SK-N-SH (cell line): Measurements from ENCODE around the gene NCLN. TPM values are rescaled to one million over a fixed set of nuclear protein-coding genes. Genes with fewer than 3 reads are reported as not detected.
A peak's percentile ranks its signal among the peaks of the same experiment; 100 is the strongest.

Experiments used
- CTCF ChIA-PET: fragments of 300-600, 350-600 bp; formaldehyde crosslinking; extraction: SDS; loops from one replicate; lab custom pipeline; 2021; lab: Yijun Ruan, JAX
- POLR2A ChIA-PET: fragments of 350-600 bp; sonication (Branson Sonifier 250); formaldehyde crosslinking; extraction: SDS; loops from one replicate; lab custom pipeline; 2020; ENCODE audit warnings: antibody characterized with exemption, inconsistent platforms; lab: Yijun Ruan, JAX
- DNase-seq: peaks from one replicate; pipeline ENCODE4 v3.0.0; 2012
- H2AFZ ChIP-seq: fragments of 200-600 bp; sonication (generic); 2 replicates; pipeline ENCODE4 v1.8.1; 2016; ENCODE audit warnings: antibody characterized with exemption, mild to moderate bottlenecking, low read depth
- H3F3A ChIP-seq: fragments of 200-600 bp; sonication (generic); replicated peaks from 2 replicates; pipeline ENCODE3; 2016; ENCODE audit warnings: antibody characterized with exemption, mild to moderate bottlenecking; ENCODE audit not compliant: insufficient read depth
- H3K27ac ChIP-seq, 2 experiments: fragments of 200-500 bp in 1 of 2; fragments of 200-600 bp in 1 of 2; sonication (Bioruptor generic) in 1 of 2; sonication (generic), shearing (Covaris generic) in 1 of 2; 2 replicates each; pipeline versions ENCODE4 v1.5.1 to v1.6.1; 2014 to 2016; ENCODE audit warnings: low read depth in 2 of 2, inconsistent platforms in 1 of 2, low read length in 1 of 2, mild to moderate bottlenecking in 1 of 2, mixed read lengths in 1 of 2
- H3K27me3 ChIP-seq: fragments of 200-600 bp; sonication (generic), shearing (Covaris generic); 2 replicates; pipeline ENCODE4 v1.6.1; 2016; ENCODE audit warnings: mixed run types; ENCODE audit not compliant: insufficient read depth
- H3K36me3 ChIP-seq, 2 experiments: fragments of 200-500 bp in 1 of 2; fragments of 200-600 bp in 1 of 2; sonication (Bioruptor generic) in 1 of 2; sonication (generic) in 1 of 2; replicated peaks in 1 of 2; 2 replicates each; pipeline versions ENCODE3 to v1.5.1; 2014 to 2016; ENCODE audit warnings: low read length in 1 of 2, mild to moderate bottlenecking in 1 of 2; ENCODE audit not compliant: insufficient read depth in 2 of 2, control insufficient read depth in 1 of 2
- H3K4me1 ChIP-seq, 2 experiments: fragments of 200-500 bp in 1 of 2; fragments of 200-600 bp in 1 of 2; sonication (Bioruptor generic) in 1 of 2; sonication (generic), shearing (Covaris generic) in 1 of 2; 2 replicates each; pipeline versions ENCODE4 v1.5.1 to v1.6.1; 2014 to 2016; ENCODE audit warnings: low read depth in 1 of 2, low read length in 1 of 2, mixed run types in 1 of 2; ENCODE audit not compliant: insufficient read depth in 2 of 2, control insufficient read depth in 1 of 2
- H3K4me2 ChIP-seq: fragments of 200-600 bp; sonication (generic), shearing (Covaris generic); 2 replicates; pipeline ENCODE4 v1.6.1; 2017; ENCODE audit warnings: mixed run types
- H3K4me3 ChIP-seq, 2 experiments: fragments of 200-500 bp in 1 of 2; fragments of 200-600 bp in 1 of 2; sonication (Bioruptor generic) in 1 of 2; sonication (generic), shearing (Covaris generic) in 1 of 2; 2 replicates each; pipeline versions ENCODE4 v1.5.1 to v1.8.1; 2014 to 2016; ENCODE audit warnings: low read depth in 2 of 2, inconsistent platforms in 1 of 2, low read length in 1 of 2, mild to moderate bottlenecking in 1 of 2, mixed read lengths in 1 of 2, moderate library complexity in 1 of 2
- H3K79me2 ChIP-seq: fragments of 200-600 bp; sonication (generic); 2 replicates; pipeline ENCODE4 v1.8.1; 2017; ENCODE audit warnings: mild to moderate bottlenecking; ENCODE audit not compliant: insufficient read depth
- H3K9ac ChIP-seq: fragments of 200-600 bp; sonication (generic); 2 replicates; pipeline ENCODE4 v1.6.1; 2017; ENCODE audit warnings: mixed run types
- H3K9me2 ChIP-seq: fragments of 200-600 bp; sonication (generic); 2 replicates; pipeline ENCODE4 v1.6.1; 2017; ENCODE audit warnings: mixed run types
- H3K9me3 ChIP-seq: fragments of 200-600 bp; sonication (generic); 2 replicates; pipeline ENCODE4 v1.6.1; 2017; ENCODE audit warnings: mixed run types, mild to moderate bottlenecking, moderate library complexity
- H4K20me1 ChIP-seq: fragments of 200-600 bp; sonication (generic); 2 replicates; pipeline ENCODE4 v1.6.1; 2017; ENCODE audit warnings: mild to moderate bottlenecking, mixed run types; ENCODE audit not compliant: insufficient read depth
- EZH2phosphoT487 ChIP-seq: fragments of 200-600 bp; sonication (generic); IDR thresholded peaks from 2 replicates; pipeline ENCODE4 v1.6.1; 2017; ENCODE audit warnings: low read depth, mixed run types, mild to moderate bottlenecking, antibody characterized with exemption, moderate library complexity, borderline replicate concordance
- FOSL2 ChIP-seq: IDR thresholded peaks from 2 replicates; pipeline ENCODE4 v1.4.0; 2012; ENCODE audit warnings: low read depth, mild to moderate bottlenecking, moderate library complexity, borderline replicate concordance
- MEF2A ChIP-seq: IDR thresholded peaks from 2 replicates; pipeline ENCODE4 v1.4.0; 2012; ENCODE audit warnings: low read depth, borderline replicate concordance
- MXI1 ChIP-seq: IDR thresholded peaks from 2 replicates; pipeline ENCODE4 v1.6.1; 2012; ENCODE audit warnings: mild to moderate bottlenecking, low read depth, low read length, improper control_type of control experiment
- NFIC ChIP-seq: IDR thresholded peaks from 2 replicates; pipeline ENCODE4 v1.4.0; 2012; ENCODE audit warnings: borderline replicate concordance
- POLR2AphosphoS5 ChIP-seq: IDR thresholded peaks from 2 replicates; pipeline ENCODE4 v1.6.1; 2012; ENCODE audit warnings: low read depth, low read length
- RFX5 ChIP-seq: IDR thresholded peaks from 2 replicates; pipeline ENCODE4 v1.6.1; 2012; ENCODE audit warnings: mild to moderate bottlenecking, improper control_type of control experiment, low read length
- TAF1 ChIP-seq: IDR thresholded peaks from 2 replicates; pipeline ENCODE4 v1.6.1; 2012; ENCODE audit warnings: low read depth, mild to moderate bottlenecking, low read length, moderate library complexity, borderline replicate concordance
- TCF12 ChIP-seq: IDR thresholded peaks from 2 replicates; pipeline ENCODE4 v1.4.0; 2012
- YY1 ChIP-seq: IDR thresholded peaks from 2 replicates; pipeline ENCODE4 v1.4.0; 2012; ENCODE audit warnings: low read depth, mild to moderate bottlenecking
- WGBS: methylation state at CpG from one replicate; pipeline ENCODE4 v1.1.6; 2017; ENCODE audit warnings: low lambda C conversion rate; 5-methylcytosine and 5-hydroxymethylcytosine counted together
- polyA plus RNA-seq, 3 experiments: library from polyadenylated mRNA; depleted of rRNA; stranded (reverse); fragments of >200 nt; gene quantifications; 2 replicates each; pipeline ENCODE4 v1.2.3, GENCODE V29; 2012
- TF ChIP-seq, protein P1 (sequence below): IDR thresholded peaks from 2 replicates; pipeline ENCODE4 v1.4.0; 2012; ENCODE audit warnings: low read depth, borderline replicate concordance
- TF ChIP-seq, protein P2 (sequence below): fragments of 150-350 bp; IDR thresholded peaks from 2 replicates; pipeline ENCODE4 v1.6.1; 2017; ENCODE audit warnings: antibody characterized with exemption, low read length, low read depth, borderline replicate concordance

Gene NCLN
- polyA plus RNA-seq, 1 of the 3 experiments (the other 2 are of a cell fraction) = 69.0 TPM

GRCh38 chr19:3185461-3186159, at the start of gene NCLN (continued):
- TF ChIP-seq, protein P1, sequence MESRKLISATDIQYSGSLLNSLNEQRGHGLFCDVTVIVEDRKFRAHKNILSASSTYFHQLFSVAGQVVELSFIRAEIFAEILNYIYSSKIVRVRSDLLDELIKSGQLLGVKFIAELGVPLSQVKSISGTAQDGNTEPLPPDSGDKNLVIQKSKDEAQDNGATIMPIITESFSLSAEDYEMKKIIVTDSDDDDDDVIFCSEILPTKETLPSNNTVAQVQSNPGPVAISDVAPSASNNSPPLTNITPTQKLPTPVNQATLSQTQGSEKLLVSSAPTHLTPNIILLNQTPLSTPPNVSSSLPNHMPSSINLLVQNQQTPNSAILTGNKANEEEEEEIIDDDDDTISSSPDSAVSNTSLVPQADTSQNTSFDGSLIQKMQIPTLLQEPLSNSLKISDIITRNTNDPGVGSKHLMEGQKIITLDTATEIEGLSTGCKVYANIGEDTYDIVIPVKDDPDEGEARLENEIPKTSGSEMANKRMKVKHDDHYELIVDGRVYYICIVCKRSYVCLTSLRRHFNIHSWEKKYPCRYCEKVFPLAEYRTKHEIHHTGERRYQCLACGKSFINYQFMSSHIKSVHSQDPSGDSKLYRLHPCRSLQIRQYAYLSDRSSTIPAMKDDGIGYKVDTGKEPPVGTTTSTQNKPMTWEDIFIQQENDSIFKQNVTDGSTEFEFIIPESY = no peak
- TF ChIP-seq YY1 (no peak), EZH2phosphoT487 (no peak), NFIC (no peak), RFX5 (no peak), MEF2A (no peak), POLR2AphosphoS5 (no peak; the same call in 1 of the 2 replicates), TAF1 (peak; percentile 15; the same call in 1 of the 2 replicates), MXI1 (peak; percentile 71; the same call in 1 of the 2 replicates), FOSL2 (no peak), TCF12 (peak; percentile 17; the same call in 1 of the 2 replicates)

GRCh38 chr19:3135961-3136683, 49.6 kb upstream of the NCLN start, which contains the start of gene GNA15:
Gene GNA15 (plus strand): TSS chr19:3136033. CDS start chr19:3136451, 418 bp downstream.
- Histone ChIP-seq H4K20me1 (no peaks in the 10 kb centered on the region), H3K79me2 (no peaks in the 10 kb centered on the region), H2AFZ (no peak within 1 kb of the TSS), H3K4me3 (no peak within 1 kb of the TSS), H3K9ac (no peak within 1 kb of the TSS), H3K27ac (no peak within 1 kb of the TSS; a peak in 1 of 4 replicates), H3K4me2 (no peak within 1 kb of the TSS), H3K36me3 (no peaks in the 10 kb centered on the region), H3K27me3 (no peaks in the 10 kb centered on the region), H3K9me3 (no peaks in the 10 kb centered on the region), H3K4me1 (peaks cover 0 to 2% of the 10 kb centered on the region in 2 experiments; a peak in 1 of 4 replicates), H3K9me2 (no peaks in the 10 kb centered on the region), H3F3A (peaks cover 15% of the 10 kb centered on the region)
- no peak for DNase-seq
- POLR2A ChIA-PET = no interaction called here
- 86% methylated on average over 27 of the region's 40 CpGs for WGBS
- CTCF ChIA-PET = interaction anchor here (1.0 kb wide), 1 partner anchor 185 kb away, joined by 6 read pairs; no protein-coding TSS in a partner anchor
- TF ChIP-seq TAF1 = no peak
- TF ChIP-seq, protein P2, sequence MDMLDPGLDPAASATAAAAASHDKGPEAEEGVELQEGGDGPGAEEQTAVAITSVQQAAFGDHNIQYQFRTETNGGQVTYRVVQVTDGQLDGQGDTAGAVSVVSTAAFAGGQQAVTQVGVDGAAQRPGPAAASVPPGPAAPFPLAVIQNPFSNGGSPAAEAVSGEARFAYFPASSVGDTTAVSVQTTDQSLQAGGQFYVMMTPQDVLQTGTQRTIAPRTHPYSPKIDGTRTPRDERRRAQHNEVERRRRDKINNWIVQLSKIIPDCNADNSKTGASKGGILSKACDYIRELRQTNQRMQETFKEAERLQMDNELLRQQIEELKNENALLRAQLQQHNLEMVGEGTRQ = no peak
